HL-60 (cell line): ENCODE measurements around the gene TAF1B.
"Not testable (repeated sequence)": the region's sequence is repeated elsewhere in the genome, so short reads cannot be mapped to it uniquely, and the experiment has no call there.

Experiments used
- DNase-seq, 2 experiments: peaks; one replicate each; pipeline ENCODE4 v3.0.0-alpha.2; 2010 to 2020; ENCODE audit warnings: low read depth in 1 of 2, low spot score in 1 of 2
- H3K27ac ChIP-seq: fragments of 250-450 bp; sonication (Bioruptor Pico); replicated peaks from 2 replicates; pipeline ENCODE4 v1.5.1; 2020; ENCODE audit warnings: mild to moderate bottlenecking, moderate library complexity
- H3K27me3 ChIP-seq: fragments of 250-450 bp; sonication (Bioruptor Pico); 2 replicates; pipeline ENCODE4 v1.5.1; 2021; ENCODE audit warnings: mild to moderate bottlenecking, moderate library complexity; ENCODE audit not compliant: insufficient read depth, poor library complexity, severe bottlenecking
- H3K4me3 ChIP-seq: replicated peaks from 2 replicates; pipeline ENCODE4 v1.5.1; 2011; ENCODE audit warnings: mild to moderate bottlenecking, control low read depth, low read length; ENCODE audit not compliant: insufficient read depth
- GABPA ChIP-seq: IDR thresholded peaks from 2 replicates; pipeline ENCODE4 v1.6.1; 2012; ENCODE audit warnings: low read depth
- POLR2AphosphoS5 ChIP-seq: IDR thresholded peaks from 2 replicates; pipeline ENCODE4 v1.6.1; 2012; ENCODE audit warnings: low read depth
- SPI1 ChIP-seq: IDR thresholded peaks from 2 replicates; pipeline ENCODE4 v1.6.1; 2012; ENCODE audit warnings: low read depth, mild to moderate bottlenecking, borderline replicate concordance
- TF ChIP-seq, protein P1 (sequence below): IDR thresholded peaks from 2 replicates; pipeline ENCODE4 v1.6.1; 2012; ENCODE audit warnings: low read depth; ENCODE audit not compliant: insufficient replicate concordance
- TF ChIP-seq, protein P2 (sequence below): IDR thresholded peaks from one replicate; pipeline ENCODE4 v1.5.1; 2011; ENCODE audit warnings: low read length, control low read depth, inconsistent platforms; ENCODE audit not compliant: insufficient read depth

TAF1B gene

DNA sequence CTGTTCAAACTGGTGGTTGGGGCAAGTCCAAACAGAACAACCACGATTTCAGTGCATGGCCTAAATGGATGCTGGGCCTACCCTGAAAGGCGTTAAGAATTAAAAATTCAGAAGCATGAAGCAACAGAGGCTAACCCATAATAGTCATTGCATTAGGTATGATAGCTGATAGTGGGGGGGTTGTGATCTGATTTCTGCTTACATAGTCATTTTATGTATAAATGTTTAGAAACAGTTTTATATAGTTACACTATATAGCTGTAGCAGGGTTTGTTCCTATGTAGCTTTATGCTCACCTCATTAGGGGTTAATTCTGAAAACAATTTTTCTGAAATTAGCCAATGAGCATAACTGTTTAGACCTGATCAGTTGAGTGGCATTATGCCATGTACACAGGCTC is 9.6 kb downstream of the TAF1B start:
- no peak overlapping the region for H3K4me3 ChIP-seq
- no peak overlapping the region for H3K27ac ChIP-seq

DNA sequence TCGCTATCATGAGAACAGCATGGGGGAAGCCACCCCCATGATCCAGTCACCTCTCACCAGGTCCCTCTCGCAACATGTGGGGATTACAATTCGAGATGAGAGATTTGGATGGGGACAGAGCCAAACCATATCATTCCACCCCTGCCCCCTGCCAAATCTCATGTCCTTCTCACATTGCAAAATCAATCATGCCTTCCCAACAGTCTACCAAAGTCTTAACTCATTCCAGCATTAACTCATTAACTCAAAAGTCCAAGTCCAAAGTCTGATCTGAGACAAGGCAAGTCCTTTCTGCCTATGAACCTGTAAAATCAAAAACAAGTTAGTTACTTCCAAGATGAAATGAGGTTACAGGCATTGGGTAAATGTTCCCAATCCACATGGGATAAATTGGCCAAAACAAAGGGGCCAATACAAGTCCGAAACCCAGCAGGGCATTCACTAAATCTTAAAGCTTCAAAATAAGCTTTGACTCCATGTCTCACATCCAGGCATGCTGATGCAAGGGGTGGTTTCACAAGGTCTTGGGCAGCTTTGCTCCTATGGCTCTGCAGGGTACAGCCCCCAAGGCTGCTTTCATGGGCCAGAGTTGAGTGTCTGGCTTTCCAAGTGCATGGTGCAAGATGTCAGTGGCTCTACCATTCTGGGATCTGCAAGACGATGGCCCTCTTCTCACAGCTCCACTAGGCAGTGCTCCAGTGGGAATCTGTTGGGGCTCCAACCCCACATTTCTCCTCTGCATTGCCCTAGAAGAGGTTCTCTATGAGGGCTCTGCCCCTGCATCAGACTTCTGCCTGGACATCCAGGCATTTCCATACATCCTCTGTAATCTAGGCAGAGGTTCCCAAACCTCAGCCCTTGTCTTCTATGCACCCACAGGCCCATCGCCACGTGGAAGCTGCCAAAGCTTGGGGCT is 14.8 kb downstream of the TAF1B start:
- Histone ChIP-seq H3K27ac (no peak overlapping the region), H3K27me3 (no peaks in the 10 kb centered on the region), H3K4me3 (no peak overlapping the region)
- DNase-seq, result no peak
- TF ChIP-seq, protein P1, sequence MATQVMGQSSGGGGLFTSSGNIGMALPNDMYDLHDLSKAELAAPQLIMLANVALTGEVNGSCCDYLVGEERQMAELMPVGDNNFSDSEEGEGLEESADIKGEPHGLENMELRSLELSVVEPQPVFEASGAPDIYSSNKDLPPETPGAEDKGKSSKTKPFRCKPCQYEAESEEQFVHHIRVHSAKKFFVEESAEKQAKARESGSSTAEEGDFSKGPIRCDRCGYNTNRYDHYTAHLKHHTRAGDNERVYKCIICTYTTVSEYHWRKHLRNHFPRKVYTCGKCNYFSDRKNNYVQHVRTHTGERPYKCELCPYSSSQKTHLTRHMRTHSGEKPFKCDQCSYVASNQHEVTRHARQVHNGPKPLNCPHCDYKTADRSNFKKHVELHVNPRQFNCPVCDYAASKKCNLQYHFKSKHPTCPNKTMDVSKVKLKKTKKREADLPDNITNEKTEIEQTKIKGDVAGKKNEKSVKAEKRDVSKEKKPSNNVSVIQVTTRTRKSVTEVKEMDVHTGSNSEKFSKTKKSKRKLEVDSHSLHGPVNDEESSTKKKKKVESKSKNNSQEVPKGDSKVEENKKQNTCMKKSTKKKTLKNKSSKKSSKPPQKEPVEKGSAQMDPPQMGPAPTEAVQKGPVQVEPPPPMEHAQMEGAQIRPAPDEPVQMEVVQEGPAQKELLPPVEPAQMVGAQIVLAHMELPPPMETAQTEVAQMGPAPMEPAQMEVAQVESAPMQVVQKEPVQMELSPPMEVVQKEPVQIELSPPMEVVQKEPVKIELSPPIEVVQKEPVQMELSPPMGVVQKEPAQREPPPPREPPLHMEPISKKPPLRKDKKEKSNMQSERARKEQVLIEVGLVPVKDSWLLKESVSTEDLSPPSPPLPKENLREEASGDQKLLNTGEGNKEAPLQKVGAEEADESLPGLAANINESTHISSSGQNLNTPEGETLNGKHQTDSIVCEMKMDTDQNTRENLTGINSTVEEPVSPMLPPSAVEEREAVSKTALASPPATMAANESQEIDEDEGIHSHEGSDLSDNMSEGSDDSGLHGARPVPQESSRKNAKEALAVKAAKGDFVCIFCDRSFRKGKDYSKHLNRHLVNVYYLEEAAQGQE, result no peak
- TF ChIP-seq, protein P2, sequence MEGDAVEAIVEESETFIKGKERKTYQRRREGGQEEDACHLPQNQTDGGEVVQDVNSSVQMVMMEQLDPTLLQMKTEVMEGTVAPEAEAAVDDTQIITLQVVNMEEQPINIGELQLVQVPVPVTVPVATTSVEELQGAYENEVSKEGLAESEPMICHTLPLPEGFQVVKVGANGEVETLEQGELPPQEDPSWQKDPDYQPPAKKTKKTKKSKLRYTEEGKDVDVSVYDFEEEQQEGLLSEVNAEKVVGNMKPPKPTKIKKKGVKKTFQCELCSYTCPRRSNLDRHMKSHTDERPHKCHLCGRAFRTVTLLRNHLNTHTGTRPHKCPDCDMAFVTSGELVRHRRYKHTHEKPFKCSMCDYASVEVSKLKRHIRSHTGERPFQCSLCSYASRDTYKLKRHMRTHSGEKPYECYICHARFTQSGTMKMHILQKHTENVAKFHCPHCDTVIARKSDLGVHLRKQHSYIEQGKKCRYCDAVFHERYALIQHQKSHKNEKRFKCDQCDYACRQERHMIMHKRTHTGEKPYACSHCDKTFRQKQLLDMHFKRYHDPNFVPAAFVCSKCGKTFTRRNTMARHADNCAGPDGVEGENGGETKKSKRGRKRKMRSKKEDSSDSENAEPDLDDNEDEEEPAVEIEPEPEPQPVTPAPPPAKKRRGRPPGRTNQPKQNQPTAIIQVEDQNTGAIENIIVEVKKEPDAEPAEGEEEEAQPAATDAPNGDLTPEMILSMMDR, result no peak

More for the DNA sequence above, 9.6 kb downstream of the TAF1B start:
- no peak for DNase-seq
- TF ChIP-seq GABPA (no peak), POLR2AphosphoS5 (no peak), SPI1 (no peak)
- TF ChIP-seq, protein P1, result no peak
- TF ChIP-seq, protein P2, result no peak
- no peaks in the 10 kb centered on the region for H3K27me3 ChIP-seq

DNA sequence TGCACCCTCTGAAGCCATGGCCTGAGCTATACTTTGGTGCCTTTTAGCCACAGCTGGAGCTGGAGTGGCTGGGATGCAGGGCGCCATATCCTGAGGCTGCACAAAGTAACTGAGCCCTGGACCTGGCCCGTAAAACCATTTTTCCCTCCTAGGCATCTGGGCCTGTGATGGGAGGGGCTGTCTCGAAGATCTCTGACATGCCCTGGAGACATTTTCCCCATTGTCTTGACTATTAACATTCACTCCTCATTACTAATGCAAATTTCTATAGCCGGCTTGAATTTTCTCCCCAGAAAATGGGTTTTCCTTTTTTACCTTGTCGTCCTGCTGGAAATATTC is 15.4 kb downstream of the TAF1B start:
- Histone ChIP-seq H3K27me3 (no peaks in the 10 kb centered on the region), H3K4me3 (no peak overlapping the region), H3K27ac (no peak overlapping the region)
- no peak for DNase-seq
- TF ChIP-seq, protein P1, result no peak
- TF ChIP-seq SPI1 (no peak), POLR2AphosphoS5 (no peak), GABPA (no peak)
- TF ChIP-seq, protein P2, result no peak

DNA sequence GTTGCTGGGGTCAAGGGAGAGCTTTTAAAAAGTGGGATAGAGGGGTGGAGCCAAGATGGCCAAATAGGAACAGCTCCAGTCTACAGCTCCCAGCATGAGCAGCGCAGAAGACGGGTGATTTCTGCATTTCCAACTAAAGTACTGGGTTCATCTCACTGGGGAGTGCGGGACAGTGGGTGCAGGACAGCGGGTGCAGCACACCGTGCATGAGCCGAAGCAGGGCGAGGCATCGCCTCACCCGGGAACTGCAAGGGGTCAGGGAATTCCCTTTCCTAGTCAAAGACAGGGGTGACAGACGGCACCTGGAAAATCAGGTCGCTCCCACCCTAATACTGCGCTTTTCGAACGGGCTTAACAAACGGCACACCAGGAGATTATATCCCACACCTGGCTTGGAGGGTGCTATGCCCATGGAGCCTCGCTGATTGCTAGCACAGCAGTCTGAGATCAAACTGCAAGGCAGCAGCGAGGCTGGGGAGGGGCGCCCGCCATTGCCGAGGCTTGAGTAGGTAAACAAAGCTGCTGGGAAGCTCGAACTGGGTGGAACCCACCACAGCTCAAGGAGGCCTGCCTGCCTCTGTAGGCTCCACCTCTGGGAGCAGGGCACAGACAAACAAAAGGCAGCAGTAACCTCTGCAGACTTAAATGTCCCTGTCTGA is 17.8 kb downstream of the TAF1B start:
- H3K27me3 ChIP-seq, H3K27ac ChIP-seq, DNase-seq, H3K4me3 ChIP-seq: not testable (repeated sequence)
